ENCODE measurements around the gene FUT7.
"Not testable (repeated sequence)": the region's sequence is repeated elsewhere in the genome, so short reads cannot be mapped to it uniquely, and the experiment has no call there.

The FUT7 gene

DNA sequence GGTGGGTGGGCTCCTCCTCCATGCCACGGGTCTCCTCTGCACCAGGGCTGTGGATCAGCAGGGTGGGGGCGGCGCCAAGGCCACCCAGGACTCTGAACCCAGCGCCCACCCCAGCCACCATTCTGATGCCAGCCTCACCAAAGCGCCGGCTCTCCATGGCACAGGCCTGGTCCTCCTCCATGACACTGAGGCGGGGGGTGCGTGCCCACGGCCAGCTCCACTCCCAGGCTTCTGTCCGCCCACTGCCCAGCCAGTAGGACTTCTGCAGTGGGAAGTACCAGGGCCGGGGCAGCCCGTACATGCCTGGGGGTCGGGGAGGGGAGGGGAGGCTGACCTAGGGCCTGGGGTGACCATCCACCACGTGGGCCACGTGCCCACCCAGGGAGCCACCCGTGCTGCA lies 15.5 kb downstream of the FUT7 start:
- DNase-seq, result no peak

DNA sequence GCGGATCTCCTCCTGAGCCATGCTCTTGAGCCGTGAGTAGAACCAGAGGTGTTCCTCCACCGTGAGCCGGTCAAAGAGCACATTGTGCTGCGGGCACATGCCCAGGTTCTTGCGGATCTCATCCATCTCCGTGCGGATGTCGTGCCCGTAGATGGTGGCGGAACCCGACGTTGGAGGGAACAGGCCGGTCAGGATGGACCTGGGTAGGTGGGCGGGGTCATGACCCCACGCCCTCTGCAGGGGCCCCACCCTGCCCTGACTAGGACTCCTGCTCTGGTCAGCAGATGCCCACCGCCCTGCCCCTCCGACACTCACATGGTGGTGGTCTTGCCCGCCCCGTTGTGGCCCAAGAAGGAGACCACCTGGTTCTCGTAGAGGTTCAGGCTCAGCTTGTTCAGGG lies 15.9 kb downstream of the FUT7 start:
- DNase-seq, result no peak

DNA sequence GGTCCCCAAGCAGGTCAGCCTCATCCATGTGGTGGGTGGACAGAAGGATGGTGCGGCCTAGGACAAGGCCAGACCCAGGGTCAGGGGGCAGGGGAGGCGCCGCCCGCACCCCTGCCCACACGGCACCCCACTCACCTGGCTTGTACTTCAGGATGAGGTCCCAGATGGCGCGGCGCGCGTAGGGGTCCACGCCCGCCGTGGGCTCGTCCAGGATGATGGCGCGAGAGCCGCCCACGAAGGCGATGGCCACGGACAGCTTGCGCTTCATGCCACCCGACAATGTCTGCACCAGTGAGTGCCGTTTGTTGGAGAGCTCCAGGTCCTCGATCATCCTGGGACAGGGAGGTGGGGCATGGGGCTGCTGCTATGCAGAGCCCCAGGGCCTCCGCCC lies 16.4 kb downstream of the FUT7 start:
- DNase-seq, result no peak

DNA sequence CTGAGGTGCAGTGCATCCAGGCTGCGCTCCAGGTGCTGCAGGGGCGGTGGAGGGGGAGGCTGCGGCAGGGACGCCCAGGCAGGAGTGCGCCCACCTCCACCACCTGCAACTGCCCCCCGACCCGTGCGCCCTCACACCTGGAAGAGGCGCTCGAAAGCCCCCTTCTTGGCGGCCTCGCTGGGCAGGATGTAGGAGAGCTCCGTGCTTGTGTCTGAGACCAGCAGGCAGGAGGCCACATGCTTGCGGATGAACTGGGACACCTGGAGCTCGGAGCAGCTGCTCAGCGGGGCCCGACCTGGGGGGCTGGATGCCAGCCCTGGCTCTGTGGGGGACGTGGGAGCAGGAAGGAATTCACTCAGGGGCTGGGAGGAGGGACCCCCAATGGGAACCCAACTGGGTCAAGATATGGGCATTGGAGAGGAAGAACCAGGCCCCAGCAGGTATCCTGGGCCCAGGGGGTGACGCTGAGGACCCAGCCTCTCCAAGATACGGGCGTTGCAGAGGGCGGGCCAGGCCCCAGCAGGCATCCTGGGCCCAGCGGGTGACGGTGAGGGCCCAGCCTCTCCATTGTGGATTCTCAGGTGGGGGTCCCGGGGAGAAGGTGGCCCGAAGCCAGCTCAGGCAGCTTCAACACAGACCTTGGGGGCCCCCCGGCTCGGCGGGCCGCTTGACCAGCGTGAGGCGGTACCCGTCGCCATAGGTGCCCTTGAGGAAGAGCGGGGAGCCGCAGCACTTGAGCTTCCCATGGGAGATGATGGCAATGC lies 16.9 kb downstream of the FUT7 start:
- no peak for DNase-seq

DNA sequence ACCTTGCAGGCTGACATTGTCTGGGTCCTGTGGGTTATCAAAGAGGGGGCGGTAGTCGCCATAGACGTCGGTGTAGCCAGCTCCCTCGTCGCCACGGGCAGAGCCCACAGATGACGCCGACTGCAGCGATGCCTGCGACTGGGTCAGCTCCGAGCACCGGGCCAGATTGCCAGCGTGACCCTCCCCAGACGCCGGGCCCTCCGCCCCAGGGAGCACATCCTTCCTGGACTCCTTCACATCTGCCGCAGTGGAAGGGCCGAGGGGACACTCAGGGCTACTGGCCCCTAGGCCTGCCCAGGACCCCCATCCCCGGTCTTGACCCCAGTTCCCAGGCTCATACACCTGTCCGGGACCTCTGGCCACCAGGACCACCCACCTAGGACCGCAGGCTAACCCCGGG lies 17.7 kb downstream of the FUT7 start:
- no peak for DNase-seq

DNA sequence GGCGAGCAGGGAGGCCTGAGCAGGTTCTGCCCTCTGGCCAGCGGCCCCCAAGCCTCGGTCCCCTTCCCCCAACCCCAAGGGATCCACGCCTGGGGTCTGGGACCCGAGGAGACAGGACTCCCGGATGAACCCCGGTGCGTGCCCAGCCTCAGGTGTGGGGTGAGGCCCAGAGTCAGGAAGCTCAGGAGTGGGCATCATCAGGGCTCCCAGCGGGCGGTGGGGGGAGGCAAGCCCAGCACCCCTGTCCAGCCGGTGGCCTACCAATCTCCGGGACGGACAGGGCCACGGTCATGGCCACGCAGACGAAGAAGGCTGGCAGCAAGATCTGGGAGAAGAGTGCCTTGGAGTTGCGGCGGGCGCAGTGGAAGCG lies 18.3 kb downstream of the FUT7 start:
- no peak for DNase-seq

DNA sequence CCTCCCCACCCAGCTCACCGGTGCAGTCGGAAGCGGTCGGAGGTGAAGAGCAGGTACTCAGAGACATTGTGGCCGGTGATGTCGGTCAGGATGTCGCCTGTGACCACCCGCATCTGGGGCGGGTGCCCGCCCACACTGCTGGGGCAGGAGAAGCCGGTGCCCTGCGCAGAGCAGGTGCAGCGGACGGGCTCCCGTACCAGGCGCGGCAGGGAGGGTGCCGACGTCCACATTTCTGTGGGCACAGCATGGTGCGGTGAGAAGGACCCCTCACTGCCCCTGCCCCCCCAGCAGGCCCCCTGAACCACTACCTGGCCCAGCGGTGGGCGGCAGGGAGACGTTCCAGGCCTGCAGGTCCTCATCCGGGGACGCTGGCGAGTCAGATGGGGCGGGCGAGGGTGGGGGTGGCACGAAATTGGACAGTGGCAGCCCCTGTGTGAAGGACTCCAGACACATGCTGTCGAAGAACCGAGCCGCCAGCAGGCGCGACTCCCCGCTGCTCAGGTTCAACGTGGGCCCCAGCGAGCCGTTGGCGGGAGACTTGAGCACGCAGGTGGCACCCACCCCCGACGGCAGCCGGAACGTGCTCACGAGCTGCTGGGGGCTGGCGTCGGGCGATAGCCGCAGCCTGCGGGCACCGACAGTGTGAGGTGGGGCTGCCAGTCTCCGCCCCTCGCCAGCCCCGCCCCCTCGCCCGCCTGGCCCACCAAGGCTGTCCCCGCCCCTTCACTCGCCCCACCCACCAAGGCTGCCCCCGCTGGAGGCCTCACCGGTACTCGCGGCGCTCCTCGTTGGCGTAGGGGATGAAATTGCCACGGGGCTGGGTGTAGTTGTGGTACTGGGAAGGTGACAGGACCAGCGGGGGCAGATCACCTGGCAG lies 19.0 kb downstream of the FUT7 start:
- no peak for DNase-seq

DNA sequence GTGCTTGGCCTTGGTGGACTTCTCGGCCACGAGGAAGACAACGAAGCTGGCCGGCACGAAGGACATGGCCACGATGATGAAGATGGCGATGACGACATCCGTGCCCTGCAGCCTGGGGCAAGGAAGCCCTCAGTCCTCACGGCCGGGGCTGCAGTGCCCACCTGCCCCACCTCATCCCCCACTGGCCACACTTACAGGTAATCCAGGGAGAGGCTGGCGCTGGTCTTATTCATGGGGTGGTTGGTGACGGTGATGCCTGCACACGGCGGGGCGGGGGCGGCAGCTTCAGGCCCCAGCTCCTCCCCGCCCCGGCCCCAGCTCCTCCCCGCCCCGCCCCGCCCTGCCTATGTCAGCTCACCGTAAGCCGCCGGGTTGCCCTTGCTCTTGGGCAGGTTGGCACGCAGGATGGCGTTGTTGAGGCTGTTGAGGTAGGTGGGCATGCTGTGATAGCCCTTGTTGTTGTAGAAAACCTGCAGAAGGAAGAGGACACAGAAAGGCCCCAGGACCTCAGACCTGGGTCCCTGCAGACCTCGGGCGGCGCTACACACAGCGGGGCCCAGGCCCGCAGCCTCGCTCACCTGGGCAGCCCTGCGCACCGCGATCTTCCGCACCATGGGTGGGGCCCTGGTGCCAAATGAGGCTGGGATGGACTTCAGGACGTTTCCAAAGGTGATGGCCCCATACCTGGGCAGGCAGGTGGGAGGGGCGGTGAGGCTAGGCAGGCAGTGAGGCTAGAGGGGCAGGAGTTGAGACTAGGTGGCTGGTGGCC lies 19.8 kb downstream of the FUT7 start:
- DNase-seq, result no peak

DNA sequence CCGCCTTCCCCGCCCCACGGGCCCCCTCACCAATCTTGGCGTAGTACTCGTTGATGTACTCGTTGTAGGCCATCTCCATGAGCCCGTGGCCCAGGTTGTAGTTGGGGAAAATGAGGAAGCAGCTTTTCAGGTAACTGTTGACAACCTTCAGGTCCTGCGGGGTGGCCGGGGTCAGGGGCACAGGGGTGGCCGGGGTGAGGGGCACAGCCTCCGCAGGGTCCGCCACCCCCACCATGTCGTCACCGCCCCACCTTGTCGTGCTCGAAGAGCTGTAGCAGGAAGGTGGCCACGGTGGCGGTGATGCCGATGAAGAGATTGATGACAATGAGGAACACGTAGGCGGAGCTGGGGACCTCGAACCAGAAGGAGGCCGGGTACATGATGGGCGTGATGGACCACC lies 20.7 kb downstream of the FUT7 start:
- DNase-seq, result no peak

DNA sequence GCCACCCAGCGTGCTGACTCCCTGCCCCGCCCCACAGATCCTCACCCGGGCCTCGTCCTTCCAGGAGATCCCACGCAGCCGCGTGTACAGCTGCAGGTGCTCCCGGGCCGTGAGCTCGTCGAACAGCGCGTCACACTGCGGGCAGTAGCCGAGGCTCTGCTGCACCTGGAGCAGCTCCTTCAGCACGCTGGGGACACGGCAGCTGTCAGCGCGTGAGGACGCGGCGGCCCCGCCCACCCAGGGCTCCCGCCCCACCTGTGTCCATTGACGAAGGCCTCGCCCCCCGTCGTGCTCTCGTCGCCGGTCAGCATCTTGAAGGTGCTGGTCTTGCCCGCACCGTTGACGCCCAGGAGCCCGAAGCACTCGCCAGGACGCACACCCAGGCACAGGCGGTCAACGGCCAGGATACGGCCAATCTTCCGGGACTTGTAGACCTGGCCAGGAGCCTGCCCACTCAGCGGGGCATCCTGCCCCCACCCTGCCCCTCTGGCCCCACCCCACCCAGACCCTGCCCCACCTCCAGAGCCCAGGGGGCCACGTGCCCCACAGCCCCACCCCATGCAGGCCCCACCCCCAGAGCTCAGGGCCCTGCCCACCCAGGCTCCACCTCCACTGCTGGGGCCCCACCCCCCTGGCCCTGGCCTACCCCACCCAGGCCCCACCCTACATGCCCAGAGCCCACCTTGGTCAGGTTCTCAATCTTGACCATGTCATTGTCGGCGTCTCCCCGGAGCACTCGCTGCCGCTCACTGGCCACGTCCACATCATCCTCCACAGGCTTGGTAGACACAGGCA lies 21.8 kb downstream of the FUT7 start:
- DNase-seq, result peak; percentile 34

DNA sequence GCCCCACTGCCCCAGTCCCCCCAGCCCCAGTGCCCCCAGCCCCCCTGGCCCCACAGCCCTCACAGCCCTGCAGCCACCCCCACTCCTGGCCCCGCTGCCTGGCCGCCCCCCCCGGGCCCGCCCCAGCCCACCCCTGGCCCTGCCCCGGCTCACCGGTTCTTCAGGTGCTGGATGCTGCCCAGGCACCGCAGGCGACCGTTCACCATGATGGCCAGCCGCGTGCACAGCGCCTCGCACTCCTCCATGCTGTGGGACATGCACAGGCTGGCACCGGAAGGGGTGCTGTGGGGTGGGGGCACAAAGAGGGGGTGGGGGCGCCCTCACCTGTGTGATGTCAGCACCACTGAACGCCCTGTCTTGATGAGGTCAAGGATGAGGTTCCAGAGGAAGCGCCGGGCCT lies 22.7 kb downstream of the FUT7 start:
- no peak for DNase-seq

DNA sequence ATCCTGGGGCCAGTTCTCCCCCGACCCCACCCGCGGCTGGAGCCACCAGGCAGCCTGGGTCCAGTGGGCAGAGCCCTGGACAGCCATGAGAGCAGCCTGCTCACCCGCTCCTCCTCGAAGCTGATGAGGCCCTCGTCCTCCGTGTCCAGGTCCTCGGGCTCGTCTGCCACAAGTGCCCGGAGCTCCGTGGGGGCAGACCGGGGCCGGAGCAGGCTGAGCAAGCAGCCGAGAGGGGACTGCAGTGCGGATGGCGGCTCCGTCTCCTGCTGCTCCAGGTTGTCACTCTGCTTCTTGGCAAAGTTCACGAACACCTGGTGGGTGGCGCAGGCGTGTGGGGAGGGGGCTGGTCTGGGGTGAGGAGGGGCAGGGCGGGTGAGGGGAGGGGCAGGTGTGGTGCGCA lies 23.6 kb downstream of the FUT7 start:
- DNase-seq, result no peak

DNA sequence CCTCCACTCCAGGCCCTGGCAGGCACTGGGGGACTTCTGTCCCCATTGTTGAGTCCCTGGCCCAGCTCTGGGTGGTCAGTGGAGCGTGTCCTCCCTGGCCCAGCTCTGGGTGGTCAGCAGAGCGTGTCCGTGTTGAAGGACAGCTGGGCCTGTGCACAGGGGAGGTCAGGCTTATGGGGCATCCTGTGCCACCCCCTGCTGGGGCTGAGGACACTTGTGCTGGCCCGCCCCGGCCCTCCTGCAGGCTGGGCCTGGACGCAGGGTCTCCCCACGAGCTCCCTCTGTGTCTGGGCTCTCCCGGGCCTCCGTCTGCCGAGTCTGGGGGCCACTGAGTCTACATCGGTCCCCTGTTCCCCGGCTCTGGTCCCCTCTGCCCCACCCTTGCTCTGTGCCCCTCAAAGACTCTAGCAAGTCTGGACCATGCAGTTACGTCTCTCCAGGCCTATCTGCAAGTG lies 24.0 kb downstream of the FUT7 start:
- no peak for DNase-seq

DNA sequence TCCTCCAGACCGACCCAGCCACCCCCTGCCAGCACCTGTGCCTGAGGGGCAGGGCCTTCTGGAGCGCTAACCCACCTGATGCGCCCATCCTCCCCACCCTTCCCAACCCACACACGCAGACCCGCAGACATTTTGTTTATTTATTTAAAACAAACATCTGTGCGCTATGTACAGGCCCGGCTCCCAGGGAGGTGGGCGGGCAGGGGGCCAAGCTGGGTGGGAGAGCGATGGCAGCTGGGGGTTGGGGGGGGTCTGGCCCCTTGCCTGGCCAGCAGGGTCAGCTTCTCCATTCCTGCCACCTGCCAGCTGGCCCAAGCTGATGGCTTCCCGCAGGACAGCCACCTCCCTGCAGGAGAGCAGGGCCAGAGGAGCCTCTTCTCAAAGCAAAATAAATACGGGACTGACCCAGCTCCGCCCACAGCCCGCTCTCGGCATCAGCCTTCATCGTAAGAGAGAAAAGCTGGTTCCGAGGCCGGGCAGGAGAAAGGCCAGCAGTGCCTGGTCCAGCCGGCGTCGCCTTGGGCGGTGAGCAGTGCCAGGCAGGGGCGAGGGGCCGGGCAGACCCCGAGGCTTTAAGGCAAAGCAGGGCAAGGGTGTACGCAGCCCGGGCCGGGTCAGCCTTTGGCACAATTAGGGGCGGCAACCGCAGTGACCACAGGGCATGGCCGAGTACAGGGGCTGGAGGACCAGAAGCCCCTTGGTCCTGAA lies 24.6 kb downstream of the FUT7 start:
- no peak for DNase-seq

DNA sequence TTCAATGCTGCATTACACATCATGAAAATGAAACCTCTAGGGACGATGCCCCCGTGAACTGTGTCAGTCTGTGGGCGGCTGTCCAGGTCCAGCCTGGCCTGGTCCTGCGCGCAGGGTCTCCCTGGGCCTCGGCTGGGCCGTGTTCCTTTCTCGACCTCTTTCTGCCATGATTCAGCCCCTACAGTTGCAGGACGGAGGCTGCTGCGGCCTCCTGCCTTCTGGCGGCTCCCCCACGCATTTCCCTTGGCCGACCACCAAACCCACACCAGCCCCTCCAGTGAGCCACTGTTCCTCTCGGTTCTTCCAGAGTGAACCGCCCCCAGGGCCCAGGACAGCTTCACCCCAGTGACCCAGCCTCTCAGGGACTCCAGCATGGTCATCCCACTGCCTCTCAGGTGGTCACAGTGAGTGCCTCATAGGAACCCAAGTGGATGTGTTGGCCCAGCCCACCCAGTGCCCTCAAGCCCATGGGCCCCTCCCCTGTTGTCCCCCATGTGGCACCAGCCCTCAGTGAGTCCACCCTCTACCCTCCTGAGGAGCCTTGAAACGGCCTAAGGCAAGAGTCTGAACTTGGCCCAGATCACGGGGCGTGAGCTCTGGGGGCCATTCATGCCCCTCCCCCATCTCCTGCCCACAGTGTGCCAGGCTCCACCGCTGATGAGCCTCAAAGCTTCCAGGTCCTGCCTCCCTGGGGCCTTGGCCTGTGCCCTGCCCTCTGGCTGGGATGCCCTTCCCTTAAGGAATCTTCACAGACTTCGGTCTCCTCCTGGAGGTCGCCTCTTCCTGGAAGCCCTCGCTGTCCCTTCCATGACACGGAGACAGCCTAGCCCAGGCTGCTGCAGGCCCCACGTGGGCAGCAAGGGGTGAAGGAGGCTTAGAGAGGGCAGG lies 25.5 kb downstream of the FUT7 start:
- DNase-seq, result no peak

DNA sequence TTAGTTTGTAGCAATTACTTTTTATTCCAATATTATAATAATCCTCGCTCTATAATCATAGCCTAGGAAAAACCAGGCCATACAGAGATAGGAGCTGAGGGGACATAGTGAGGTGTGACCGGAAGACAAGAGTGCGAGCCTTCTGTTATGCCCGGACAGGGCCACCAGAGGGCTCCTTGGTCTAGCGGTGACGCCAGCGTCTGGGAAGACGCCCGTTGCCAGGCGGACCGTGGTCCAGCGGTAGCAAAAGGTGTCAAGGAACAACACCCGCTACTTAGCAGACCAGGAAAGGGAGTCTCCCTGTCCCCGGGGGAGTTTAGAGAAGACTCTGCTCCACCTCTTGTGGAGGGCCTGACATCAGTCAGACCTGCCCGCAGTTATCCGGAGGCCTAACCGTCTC lies 27.6 kb downstream of the FUT7 start:
- DNase-seq, result not testable (repeated sequence)

DNA sequence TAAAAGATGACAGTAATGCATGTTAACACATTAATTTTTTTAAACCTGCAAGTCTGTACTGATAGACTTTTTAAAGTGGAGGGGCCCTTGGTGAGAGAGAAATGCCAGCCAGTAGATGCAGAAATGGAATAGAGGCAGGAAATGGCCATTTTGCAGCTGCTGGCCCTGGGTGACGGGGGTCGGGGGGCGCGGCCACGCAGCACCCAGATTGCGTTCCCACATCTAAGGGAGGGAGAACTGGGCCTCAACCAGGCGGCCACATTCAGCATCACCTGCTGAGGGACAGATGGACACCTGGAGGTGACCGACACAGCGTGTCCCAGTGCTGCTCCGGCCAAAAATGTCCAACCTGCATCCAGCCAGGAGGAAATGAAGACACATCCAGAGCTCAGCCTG lies 29.2 kb downstream of the FUT7 start:
- DNase-seq, result no peak

DNA sequence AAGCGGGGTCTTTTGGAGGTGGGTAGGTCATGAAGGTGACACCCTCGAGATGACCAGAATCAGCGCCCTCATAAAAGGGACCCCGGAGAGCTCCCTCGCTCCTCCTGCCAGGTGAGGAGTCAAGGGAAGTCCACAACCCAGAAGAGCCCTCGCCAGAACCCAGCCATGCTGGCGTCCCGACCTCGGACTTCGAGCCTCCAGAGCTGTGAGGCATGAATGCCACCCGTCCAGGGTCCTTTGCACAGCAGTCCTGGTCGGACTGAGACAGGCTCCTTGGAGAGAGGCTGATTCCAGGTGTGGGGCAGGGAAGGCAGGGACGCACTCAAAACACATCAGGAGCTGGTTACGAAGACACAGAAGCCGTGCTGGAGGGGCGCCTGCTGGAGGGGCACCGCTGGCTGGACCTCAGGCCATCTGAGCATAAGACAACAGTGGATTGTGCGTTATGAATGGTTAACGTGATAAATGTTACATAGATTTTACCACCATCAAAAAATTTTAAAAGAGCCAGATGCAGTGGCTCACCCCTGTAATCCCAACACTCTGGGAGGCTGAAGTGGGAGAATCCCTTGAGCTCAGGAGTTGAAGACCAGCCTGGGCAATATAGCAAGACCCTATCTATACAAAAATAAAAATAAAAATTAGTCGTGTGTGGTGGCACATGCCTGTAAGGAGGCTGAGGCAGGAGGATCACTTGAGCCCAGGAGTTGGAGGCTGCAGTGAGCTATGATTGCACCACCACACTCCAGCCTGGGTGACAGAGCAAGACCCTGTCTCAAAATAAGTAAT lies 29.8 kb downstream of the FUT7 start:
- no peak for DNase-seq

DNA sequence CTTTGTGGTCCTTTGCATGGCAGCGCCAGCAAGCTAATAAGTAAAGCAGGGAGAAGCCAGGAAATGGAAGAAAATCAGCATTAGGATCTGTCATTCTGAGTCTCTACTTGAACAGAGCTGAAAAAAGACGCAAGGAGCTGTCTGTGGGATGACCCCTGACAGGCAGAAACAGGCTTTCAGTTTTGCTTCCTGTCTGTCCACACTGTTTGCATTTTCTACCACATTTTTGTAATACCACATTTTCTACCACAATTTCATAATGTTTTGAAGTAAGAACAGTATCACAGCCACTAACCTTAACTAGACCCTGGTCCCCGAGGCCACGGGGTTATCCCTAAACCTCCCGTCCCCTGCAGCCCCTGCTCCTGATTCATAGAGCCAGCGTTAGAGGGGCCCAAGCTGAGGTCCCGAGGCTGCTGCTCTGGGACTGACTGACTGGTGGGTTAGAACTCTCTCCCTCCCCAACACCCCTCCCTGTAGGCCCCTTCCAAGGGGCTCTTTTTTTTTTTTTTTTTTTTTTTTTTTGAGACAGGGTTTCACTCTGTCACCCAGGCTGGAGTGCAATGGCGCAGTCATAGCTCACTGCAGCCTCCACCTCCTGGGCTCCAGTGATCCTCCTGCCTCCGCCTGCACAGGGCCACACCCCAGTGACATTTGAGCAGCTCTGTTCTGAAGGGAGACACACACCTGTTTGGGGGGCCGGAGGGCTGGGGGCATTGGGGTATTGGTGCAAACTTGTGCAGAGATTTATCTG lies 31.5 kb downstream of the FUT7 start:
- no peak for DNase-seq

Data from DMS153 (cell line).